AG09319 (cell line): ENCODE data around the gene NRIP1.

Experiments
- DNase-seq: peaks from one replicate; pipeline ENCODE4 v3.0.0-alpha.2; 2010; ENCODE audit warnings: low read depth; ENCODE audit errors: extremely low read depth
- TF ChIP-seq, protein P1 (sequence below): IDR thresholded peaks from 2 replicates; pipeline ENCODE4 v1.5.1; 2011; ENCODE audit warnings: low read depth, mild to moderate bottlenecking, inconsistent platforms, low read length, moderate library complexity

The NRIP1 gene

DNA sequence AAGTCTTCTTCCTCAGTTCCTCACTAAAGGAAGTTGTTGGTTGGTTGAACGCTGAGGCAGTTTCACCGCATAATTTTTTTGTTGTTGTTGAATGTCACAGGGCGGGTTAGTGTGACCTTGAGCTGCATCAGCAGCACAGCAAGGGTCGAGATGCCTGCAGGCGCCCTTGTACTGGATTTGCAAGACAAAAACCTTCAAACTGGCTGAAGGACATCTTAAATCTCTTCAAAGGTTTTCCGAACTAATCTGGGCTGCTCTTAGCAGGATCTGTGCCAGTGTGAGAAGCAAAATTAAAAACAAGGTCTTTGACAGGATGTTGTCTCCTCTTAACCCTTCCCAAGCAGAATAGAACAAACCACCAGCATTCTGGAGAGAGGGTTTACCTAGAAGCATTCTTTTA, 59.4 kb downstream of the NRIP1 start:
- no peak for DNase-seq
- TF ChIP-seq, protein P1, sequence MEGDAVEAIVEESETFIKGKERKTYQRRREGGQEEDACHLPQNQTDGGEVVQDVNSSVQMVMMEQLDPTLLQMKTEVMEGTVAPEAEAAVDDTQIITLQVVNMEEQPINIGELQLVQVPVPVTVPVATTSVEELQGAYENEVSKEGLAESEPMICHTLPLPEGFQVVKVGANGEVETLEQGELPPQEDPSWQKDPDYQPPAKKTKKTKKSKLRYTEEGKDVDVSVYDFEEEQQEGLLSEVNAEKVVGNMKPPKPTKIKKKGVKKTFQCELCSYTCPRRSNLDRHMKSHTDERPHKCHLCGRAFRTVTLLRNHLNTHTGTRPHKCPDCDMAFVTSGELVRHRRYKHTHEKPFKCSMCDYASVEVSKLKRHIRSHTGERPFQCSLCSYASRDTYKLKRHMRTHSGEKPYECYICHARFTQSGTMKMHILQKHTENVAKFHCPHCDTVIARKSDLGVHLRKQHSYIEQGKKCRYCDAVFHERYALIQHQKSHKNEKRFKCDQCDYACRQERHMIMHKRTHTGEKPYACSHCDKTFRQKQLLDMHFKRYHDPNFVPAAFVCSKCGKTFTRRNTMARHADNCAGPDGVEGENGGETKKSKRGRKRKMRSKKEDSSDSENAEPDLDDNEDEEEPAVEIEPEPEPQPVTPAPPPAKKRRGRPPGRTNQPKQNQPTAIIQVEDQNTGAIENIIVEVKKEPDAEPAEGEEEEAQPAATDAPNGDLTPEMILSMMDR = no peak

DNA sequence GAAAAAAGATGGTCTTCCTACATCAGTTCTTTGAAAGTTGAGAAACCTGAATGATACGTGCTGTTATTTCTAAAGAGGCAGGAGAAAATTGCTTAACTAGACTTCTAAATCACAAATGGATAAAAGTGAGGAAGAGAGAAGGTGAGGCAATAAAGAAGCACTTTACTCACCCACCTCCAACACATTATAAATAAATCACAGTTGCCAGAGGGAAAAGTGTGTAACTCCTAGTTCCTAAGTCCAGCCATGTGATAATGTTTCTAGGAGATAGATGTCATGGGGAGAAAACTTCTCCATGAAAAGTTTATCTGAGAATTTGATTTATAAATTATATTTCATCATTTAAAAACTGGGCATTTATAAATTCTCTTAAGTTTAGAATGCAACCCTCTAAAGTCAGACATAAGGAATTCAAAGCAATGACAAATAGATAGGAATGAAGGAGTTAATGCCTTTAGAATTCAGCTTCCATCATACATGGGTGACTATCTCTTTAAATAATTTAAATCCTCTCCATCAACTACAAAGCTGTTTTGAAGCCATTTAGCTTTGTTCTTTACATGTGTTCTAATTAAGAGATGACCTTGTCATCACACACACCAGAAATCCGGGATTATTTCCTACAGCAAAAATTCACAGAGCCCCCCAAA, 60.0 kb downstream of the NRIP1 start:
- TF ChIP-seq, protein P1 = no peak

DNA sequence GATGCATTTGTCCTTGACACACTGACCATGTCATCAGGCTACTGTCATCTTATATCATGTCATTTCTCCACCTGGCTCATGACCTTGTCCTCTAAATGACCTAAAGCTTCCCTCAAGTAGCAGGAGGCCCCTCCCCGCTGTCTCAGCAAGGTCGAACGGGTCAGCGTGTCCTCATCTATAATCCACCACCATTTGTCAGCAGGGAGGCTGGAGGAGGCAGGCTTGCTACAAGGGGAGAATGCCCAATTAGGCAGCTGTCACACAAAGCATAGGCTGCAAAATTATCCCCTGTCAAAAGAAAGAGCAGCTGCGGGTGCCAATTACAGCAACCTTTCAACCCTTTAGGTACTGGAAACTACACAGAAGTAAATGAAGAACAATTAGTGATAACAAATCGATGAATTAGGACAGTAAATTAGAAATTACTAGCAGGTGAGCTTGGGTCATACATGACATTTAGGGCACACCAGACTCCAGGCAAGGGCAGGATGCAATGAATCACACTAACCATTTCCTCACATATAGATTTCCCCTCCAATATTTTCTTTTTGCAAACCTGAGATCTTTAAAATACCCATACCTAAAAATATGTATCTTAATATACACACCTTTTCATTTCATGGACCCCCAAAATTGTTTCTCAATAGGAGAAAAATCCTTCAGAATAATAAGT, 61.2 kb downstream of the NRIP1 start:
- TF ChIP-seq, protein P1 = no peak
- DNase-seq = no peak

More for the DNA sequence above, 60.0 kb downstream of the NRIP1 start:
- no peak for DNase-seq

DNA sequence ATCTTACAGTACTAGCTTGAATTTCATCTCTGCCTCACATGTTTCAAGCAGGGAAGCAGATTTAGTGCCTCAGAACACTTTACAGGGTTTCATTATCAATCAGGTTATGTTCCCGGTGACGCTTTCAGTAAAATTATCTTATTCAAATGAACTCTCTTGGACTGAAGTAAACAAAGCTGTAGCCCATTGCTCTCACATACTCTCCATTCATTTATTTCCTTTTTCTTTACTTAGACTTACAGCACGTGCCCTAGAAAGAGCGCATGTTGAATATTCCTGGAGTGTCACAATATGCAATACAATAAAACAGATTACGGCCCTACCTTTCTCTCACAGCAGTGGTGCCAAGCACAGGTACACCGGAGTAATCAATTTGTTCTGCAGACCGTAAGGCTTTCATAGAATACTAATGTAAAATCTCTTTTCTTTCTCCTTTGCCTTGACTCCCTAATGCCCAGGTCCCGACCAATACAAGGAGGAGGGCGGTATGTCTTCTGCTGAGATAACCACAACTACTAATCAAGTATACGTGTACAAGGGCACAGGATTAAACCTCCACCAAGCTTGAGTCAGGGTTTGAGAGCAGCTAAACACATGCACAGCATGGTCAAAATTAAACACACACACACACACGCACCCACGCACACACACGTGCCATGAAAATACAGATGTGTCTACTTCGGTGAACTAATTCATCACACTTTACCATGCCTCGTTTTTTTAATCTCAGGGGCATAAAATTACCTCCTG, 62.8 kb downstream of the NRIP1 start:
- no peak for DNase-seq
- TF ChIP-seq, protein P1 = no peak

DNA sequence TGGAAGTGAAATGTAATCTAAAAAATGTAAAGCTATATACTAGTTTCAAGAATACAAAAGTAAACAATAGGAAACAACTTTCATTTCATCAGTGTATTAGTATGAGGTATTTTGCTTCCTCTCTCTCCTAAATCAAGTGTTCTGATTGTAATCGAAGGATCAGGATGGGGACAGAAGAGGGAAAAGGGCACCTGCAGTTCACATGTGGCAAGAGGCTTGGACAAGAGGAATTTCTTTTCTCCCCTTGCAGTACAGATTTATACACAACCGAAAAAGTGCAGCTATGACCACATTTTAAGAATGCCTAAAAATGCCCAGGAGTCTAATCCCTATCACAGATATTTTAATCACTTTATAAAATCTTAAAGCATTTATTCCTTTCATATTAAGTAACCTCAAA, 63.7 kb downstream of the NRIP1 start:
- TF ChIP-seq, protein P1 = no peak
- DNase-seq = no peak

DNA sequence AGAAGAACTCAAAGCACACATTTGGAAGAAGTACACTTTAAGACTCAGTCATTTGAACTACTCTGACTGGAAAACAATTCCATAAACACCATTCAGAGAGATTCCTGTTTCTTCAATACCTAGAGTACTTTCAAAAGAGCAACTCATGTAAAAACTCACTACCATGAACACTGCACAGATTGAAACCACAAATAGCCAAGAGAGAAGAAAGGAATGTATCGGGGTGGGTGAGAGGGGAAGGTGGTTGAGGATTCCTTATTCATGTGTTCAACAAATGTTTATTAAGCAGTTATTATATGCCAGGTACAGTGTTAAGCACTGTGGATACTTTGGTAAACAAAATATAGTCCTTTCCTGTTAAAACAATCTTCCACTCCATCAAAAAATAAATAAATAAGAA, 64.7 kb downstream of the NRIP1 start:
- no peak for DNase-seq
- TF ChIP-seq, protein P1 = no peak

DNA sequence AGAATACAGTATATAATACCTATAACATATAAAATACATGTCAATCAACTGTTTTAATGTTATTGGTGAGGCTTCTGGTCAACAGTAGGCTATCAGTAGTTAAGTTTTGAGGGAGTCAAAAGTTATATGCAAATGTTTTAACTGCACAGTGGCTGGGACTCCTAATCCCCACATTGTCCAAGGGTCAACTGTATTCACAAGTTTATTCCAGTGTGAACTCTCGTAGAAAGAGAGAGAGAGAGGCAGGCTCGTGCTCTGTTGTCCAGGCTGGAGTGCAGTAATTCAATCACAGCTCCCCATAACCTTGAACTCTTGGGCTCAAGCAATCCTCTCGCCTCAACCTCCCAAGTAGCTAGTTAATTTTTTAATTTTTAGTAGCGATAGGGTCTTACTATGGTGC, 66.0 kb downstream of the NRIP1 start:
- no peak for DNase-seq
- TF ChIP-seq, protein P1 = no peak
